Effector CD4-positive, alpha-beta T cell (primary cell): ENCODE data around the gene ZFYVE26.
"Not testable (repeated sequence)": the region's sequence is repeated elsewhere in the genome, so short reads cannot be mapped to it uniquely, and the experiment has no call there.

Experiments
- DNase-seq: peaks from one replicate; pipeline ENCODE4 v3.0.0-alpha.2; 2020

Gene ZFYVE26

DNA sequence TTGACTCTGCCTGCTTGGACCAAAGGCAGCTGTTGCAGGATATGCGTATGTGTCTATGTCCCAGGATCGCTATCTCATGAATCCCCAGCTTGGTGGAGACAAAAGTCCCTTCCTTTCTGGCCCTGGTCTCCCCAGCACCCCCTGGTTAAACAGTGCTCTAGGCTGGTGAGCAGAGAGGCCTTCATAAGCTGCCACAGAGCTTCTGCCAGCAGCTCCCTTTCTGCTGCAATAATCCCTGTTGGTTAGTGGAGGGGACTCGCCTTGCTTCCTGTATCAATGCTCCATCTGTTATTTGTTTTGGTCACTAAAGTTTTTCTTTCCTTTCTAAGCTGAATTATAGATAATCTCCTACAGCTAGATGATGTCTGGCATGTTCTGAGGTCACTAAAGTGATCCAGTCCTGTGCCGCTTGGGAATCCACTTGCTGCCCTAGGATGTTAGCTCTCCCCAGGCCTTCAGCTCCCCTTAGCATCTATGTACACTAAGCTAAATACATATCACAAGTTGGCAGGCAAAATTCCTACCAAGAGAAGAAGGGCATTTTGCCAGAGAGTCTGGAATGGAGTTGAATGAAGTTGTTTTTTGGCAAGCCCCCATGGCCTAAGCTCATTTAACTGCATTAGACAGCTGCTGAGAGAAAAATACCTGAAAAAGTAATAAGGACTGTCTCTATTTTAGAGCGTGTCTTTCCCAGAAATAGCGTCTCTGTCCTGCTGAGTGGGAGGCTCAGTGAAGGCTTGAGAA is 66.9 kb downstream of the ZFYVE26 start:
- DNase-seq = no peak

DNA sequence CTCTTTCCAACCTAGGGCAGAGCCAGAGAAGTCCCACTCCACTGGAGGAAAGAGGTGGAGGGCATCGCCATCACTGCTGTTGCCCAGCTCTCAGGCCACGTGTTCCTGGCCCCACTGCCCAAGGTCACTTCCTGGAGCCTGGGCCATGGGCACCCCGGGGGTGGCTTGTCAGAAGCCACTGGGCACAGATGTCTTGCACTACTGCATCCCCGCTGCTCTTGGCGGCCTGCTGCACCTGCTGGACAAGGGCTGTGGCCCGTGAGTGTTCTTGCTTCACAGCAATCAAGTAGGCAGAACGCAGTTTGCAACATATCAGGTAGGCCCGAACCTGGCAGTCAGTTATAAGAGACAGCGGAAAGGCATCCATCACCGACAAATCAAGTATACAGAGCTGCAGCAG is 68.1 kb downstream of the ZFYVE26 start:
- DNase-seq = no peak

DNA sequence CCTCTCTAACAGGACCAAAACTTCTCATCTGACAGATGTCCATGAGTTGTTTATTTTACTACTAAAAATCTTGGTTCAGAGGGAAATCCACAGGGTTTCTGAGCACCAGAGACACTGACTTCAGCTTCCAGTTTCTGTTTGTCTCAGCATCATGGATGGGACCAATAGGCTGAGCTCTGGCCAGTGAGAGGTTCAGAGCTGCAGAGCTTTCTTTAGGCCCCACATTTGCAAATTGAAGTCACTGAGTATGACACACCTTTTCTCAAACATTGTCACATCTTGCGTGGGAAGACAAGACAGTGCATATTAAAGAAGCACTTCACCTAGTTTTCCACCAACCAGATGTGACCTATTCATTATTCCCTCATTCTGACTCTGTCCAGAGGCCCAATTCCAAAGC is 69.5 kb downstream of the ZFYVE26 start:
- no peak for DNase-seq

DNA sequence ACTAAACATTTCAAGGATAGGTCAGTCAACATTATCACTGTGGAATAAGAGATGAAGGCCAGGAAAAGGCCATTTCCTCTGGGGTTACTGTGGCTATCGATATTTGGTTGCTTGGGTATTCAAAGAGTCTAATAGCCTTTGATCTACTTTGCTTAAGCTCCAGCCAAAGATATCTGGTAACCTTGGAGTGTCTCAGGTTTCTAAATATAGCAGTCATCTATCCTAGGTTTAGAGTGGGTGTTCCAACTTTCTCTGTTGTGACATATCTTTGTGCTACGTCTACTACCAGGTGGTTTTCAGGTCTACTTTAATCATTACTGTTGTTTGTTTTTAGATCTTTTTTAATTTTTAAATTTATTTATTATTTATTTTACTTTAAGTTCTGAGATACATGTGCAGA is 72.3 kb downstream of the ZFYVE26 start:
- DNase-seq = no peak

DNA sequence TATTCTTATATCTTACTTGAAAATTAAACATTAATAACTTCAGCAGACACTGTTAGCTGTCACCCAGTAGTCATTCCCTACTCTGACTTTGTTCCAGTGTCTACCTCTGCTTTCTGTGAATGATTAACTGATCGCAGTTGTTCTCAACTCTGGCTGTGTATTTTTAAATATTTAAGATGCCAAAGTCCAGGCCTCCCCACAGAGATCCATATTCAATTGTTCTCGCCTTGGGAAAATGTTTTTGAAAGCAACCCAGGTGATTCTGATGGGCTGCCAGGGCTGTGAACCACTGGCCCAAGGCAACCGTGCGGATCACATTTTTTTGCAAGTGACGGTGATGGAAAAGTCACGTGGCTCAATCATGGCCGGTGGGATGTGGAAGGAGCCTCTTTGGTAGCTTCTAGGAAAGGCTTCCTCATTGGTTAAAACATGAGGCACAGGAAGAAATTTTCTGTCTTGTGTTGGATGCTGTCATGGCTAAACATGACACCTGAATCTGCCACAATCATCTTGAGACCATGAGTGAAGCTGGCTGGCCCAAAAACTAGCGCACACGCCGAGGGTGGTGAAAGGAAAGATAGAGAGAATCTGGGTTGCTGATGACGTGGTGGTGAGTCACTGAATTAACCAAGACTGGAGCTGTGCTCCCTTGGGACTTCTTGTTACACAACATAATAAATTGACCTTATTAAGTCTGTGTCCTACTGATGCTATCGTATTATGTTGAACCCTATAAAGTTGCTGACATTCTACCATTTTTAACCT is 77.5 kb downstream of the ZFYVE26 start:
- no peak for DNase-seq

DNA sequence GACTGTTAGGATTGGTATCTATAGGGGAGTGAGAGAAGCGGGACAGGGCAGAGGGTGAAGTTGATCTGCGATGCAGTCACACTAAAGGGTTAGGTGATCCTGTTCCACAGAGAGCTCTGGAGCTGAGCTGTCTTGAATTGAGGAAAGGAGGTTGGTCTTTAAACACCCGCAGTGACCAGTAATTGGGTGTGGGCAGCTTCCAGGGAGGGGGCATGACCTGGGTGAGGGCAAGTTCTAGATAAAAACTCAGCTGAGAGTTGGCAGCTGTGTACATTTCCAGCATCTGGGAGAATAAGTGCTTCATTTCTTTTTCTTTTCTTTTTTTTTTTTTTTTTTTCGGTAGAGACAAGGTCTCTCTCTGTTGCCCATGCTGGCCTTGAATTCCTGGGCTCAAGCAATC is 79.6 kb downstream of the ZFYVE26 start:
- no peak for DNase-seq

DNA sequence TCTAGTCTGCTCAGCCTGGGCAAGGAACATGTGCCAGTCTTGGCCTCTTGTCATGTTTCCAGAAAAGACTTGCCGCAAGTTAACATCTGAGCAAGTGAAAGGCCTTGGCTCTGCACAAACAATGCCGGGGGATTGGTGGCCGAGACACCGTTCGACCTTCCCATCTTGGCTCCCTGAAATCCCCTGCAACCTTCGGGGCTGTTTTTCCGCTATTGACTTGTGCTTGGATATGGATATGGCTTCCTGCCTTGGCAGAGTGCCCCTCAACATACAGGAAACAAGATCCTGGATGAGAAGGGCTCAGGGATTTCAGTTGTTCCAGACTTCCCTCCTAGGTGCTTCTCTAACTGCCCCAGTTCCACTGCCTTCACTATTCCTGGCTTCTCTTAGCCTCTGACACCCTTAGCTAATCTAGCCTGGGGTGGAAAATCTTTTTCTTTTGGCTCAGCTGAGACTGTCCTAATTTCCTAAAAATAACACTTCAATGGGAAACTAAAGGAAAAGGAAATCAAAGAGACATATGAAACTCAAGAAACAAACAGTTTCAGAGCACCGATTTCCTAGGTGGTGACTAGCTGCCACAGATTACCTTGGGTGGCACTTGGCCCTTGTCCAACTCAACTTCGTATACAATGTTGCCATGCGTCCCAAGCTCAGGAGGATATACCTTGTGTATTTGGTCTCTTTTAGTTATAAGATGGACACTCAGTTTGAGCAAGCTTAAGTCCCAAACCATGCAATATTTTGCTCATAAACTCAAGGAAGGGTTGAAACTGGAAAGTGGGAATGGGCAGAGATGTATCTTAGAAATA is 80.8 kb downstream of the ZFYVE26 start:
- no peak for DNase-seq

DNA sequence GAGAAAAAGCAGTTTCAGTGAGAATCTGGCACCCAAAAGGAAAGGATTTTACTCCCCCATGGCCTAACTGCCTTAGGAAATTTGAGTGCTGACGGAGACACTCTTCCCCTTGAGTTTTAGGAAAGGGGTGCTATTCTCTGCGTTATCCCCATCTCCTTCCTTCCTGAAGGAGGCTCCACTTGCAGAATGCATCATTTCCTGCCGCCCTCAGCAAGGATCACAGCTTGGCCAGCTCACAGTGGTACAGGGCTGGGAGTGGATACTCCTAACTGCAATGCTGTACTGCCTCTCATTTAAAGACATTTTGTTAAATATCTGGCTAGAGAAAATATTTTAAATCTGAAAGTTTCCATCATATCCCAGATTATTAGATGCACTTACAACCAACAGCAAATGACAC is 81.7 kb downstream of the ZFYVE26 start:
- DNase-seq = no peak

DNA sequence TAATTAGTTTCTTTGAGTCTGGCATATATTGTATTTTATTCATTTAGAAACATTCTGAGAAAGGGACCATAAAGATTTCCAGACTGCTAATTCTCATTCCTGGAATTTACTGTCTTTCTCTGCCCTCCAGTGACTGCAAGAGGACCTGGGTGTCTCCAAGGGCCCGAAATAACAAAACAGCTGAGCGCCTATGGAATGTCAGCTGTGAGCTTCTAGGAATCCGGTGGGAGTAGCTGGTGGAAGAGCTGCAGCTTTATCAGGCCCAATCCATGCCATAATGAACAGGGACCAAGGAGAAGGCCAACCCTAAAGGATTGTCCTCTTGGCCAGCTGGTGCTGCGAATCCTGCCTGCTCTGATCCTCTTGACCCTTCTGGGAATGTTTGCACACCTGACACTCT is 82.8 kb downstream of the ZFYVE26 start:
- no peak for DNase-seq

DNA sequence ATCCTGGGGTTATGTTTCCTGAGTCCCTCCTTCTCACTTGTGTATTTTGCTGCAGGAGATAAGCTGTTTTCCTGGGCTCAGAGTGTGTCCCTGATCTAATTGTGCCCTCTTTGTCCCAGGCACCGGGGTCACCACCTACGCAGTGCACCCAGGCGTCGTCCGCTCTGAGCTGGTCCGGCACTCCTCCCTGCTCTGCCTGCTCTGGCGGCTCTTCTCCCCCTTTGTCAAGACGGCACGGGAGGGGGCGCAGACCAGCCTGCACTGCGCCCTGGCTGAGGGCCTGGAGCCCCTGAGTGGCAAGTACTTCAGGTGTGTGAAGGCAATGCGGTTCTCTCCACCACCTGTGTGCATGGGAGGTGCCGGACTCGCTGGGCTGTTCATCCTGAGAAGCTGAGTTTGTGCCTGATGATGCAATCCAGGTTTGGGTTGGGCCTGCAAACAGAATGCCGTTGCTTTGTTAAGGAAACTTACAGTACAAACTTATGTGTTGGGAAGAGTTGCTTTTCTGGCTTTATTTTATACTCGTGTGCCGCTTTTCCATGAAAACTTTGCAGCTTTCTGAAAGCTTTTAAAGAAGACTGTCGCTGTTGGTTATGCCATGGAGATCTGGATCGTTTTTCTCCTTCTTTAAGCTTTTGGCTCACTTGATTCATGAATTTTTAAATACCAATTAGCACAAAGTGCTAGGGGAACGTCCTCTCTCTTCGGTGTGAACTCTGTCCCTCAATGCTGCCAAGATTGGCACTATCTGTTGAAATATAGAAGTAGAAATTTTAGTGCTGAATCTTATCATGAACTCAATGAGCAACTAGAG is 87.1 kb downstream of the ZFYVE26 start:
- DNase-seq = no peak

DNA sequence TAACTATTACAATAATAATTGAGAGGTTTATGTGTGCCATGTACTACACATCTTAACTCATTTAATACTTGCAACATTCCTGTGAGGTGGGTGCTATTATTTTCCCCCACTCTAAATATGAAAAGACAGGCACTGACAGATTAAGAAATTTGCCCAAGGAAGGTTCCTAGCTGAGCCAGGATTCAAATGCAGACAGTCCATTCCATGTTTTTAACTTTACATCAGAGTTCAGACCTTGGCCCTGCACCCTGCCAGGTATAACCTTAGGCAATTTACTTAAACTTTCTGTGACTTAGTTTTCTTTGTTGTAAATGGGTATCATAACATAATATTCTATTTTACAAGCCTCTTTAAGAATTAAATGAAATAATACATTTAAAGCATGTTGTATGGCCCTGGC is 88.1 kb downstream of the ZFYVE26 start:
- DNase-seq = no peak

DNA sequence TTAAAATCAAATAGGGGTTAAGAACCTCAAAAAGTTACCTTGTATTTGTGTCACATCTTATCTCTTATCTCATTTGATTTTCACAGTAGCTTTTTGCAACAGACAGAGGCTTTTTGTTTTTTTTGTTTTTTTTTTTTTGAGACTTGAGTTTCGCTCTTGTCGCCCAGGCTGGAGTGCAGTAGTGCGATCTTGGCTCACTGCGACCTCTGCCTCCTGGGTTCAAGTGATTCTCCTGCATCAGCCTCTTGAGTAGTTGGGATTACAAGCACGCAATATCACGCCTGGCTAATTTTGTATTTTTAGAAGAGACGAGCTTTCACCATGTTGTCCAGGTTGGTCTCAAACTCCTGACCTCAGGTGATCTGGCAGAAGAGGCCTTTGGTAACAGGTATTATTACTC is 89.0 kb downstream of the ZFYVE26 start:
- no peak for DNase-seq

DNA sequence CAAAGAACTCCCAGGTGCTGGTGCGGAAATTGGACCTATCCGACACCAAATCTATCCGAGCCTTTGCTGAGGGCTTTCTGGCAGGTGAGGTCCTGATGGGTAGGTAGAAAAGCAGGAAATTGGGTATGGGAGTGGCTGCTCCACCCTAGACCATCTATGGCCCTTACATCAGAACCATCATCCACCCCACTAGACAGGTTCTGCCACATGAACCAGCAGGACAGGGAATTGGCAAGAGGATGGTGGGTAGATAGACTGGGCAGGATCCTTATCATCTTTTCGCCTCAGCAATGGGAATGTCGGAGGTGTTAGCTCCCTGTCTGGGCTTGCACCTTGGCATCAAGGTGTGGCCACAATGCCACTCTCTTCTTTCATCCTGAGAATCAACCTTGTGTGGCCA is 91.2 kb downstream of the ZFYVE26 start:
- DNase-seq = no peak

DNA sequence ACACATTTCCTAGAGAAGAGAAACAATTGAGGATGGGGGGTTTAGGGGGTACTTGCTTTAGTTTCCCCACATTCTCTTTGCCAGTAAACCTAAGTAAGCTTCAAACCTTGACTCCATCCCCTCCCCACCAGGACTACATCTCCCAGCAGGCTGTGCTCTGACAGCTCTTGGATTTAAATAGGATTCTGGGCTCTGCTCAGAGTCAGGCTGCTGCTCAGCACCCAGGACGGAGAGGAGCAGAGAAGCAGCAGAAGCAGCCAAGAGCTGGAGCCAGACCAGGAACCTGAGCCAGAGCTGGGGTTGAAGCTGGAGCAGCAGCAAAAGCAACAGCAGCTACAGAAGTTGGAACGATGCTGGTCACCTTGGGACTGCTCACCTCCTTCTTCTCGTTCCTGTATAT is 94.1 kb downstream of the ZFYVE26 start:
- no peak for DNase-seq

DNA sequence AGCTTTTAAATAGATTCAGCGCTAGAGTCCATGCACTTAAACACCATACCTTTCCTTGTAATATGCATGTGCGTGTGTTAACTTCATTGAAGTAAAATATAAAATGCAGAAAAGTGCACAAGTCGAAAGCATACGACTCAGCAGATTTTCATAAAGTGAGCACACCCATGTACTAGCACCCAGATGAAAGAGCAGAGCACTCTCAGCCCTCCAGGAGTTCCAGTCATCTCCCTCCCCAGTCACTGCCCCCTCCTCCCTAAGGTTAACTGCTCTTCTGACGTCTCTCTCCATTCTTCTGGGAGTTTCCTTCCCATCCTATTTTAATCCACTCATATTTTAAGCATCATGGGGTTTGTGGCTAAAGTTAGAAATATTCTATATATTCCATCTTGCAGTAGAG is 94.5 kb downstream of the ZFYVE26 start:
- DNase-seq = no peak

DNA sequence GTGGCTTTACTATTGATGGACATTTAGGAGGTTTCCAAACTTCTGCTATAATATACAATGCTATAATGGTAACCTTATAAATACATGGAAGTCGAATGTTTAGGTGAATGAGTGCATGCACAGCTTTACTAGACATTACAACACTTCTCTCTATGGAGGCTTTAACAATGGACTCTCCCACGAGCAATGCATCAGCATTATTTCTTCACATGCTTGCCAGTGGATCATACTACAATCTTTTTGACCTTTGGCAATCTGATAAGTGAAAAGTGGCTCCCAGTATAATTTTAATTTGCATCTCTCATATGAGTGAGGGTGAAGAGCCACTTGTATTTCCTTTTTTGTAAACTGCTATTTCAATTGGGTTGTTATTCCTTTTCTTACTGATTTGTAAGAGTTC is 96.5 kb downstream of the ZFYVE26 start:
- DNase-seq = no peak

DNA sequence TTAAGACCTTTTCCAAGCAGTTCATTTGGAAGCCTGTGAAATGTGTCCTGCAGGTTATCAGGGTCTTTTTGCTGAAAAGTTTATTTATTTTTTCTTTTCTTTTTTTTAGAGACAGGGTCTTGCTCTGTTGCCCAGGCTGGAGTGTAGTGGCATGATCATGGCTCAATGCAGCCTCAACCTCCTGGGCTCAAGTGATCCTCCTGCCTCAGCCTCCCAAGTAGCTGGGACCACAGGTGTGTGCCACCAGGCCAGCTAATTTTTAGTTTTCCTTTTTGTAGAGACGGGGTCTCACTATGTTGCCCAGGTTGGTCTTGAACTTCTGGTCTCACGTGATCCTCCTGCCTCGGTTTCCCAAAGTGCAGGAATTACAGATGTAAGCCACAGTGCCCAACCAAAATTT is 97.0 kb downstream of the ZFYVE26 start:
- DNase-seq = not testable (repeated sequence)

DNA sequence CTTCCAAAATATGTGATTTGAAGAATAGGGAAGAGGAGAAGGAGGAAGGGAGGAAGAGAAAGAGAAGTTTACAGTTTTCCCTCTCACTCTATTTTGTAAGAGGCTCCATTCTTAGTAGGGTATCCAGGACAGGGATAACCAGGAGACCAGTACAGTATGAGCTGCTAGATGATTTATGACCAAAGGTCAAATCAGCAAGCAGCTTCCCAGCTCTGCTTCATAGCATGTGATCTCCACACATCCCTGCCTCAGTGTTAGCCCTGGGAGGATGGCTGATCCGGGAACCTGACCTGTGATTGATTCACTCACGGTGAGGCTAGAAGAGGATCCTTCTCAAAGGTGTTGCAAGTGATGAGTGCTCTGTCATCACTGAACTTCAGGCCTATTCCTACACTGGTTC is 98.1 kb downstream of the ZFYVE26 start:
- no peak for DNase-seq

DNA sequence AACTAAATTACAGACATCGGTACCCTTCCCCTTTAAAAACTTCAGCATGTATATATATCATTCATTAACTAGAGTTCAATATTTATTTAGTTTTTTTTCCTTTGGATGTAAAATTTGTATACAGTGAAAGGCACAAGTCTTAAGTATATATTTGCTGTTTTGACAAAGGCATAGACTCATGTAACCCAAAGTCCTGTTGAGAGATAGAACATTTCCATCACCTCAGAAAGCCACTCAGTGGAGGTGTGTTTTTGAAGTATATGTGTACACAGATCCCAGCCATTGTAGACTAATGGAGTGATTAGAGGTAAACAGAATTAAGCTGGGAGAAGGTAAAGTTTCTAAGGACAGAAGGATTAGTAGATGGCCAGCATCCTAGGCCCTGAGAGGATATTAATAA is 99.3 kb downstream of the ZFYVE26 start:
- DNase-seq = no peak

DNA sequence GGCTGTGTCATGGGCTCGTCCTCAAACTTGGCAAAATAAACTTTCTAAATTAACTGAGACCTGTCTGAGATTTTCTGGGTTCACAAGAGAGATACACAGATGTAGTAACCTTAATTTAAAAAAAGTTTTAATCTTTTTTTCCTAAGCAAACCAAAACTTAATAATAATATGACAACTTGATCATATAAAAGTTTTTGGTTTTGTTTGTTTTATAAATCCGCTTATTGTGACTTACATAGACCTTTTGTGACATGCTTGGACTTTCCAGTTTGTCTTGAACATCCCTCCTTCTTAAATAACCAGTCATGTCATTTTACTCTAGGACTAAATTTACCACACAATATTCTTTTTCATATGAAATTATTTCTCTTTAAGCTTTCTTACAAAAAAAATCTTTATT is 106.2 kb downstream of the ZFYVE26 start:
- DNase-seq = no peak

DNA sequence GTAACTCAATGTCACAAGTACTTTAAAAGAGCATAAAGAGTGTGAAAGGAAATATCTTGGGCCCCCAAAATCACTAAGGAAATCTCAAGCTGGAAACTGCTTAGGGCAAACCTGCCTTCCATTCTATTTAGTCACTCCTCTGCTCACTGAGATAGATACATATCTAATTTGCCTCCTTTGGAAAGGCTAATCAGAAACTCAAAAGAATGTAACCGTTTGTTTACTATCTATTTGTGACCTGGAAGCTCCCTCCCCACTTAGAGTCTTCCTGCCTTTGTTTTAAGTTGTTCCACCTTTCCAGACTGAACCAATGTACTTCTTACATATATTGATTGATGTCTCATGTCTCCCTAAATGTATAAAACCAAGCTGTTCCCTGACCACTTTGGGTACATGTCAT is 106.6 kb downstream of the ZFYVE26 start:
- not testable (repeated sequence) for DNase-seq

DNA sequence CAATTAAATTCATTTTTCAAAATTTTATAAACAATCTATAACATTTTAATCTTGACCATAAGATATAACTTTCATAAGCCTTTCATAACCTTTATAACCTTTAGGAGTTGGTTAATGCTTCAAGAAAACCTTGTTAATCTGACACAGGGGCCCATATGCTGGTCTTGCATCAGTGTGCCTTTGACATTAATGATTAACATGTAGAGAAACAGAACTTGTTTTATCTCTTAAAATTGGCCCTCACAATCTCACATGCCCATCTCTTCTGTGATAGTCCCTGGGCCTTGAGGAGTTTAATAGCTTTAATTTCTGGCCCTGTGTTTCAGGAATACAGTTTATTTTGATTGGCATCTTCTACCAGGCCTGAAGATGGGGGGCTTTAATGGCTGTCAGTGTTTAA is 107.0 kb downstream of the ZFYVE26 start:
- DNase-seq = not testable (repeated sequence)

DNA sequence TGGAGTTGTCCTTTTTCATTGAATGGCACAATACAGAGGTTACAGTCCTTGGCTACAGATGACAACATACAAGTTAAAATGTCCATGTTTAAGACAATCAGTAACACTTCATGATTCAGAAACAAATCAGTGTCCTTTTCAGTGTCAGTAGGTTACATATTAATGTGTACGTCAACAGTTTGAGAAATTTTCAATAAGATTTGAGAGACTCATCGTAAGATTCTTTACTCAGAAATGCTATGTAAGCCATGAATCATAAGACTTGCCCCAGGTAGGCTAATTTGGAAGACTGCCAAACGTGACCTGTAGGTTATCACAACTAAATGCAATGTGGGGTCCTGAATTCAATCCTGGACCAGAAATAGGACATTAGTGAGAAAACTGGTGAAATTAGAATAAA is 111.2 kb downstream of the ZFYVE26 start:
- DNase-seq = no peak
